ENCODE data around the gene SUPT16H.
"Not testable (repeated sequence)": the region's sequence is repeated elsewhere in the genome, so short reads cannot be mapped to it uniquely, and the experiment has no call there.

Gene SUPT16H

GRCh38 chr14:21383848-21384493 lies at the start of gene SUPT16H:
SUPT16H (minus strand) TSS chr14:21384019; CDS start chr14:21383927, 92 bp downstream.
- DNase-seq (ENCODE audit: low read depth in 2 of 2) = peak; percentile 93 to 94

GRCh38 chr14:21431126-21431525 lies 47.3 kb upstream of the SUPT16H start:
- no peak for DNase-seq (ENCODE audit: low read depth in 2 of 2)

GRCh38 chr14:21428930-21429329 lies 45.1 kb upstream of the SUPT16H start:
- no peak for DNase-seq (ENCODE audit: low read depth in 2 of 2)

GRCh38 chr14:21426692-21427091 lies 42.9 kb upstream of the SUPT16H start:
- DNase-seq (ENCODE audit: low read depth in 2 of 2) = no peak

- no peak for DNase-seq (ENCODE audit: low read depth in 2 of 2)
These were observed 35.7 kb upstream of the SUPT16H start for GRCh38 chr14:21419528-21419927.

GRCh38 chr14:21415329-21415728 lies 31.5 kb upstream of the SUPT16H start:
- no peak for DNase-seq (ENCODE audit: low read depth in 2 of 2)

GRCh38 chr14:21414137-21414631 lies 30.4 kb upstream of the SUPT16H start:
- DNase-seq (ENCODE audit: low read depth in 2 of 2) = no peak

GRCh38 chr14:21408147-21408546 lies 24.3 kb upstream of the SUPT16H start:
- DNase-seq (ENCODE audit: low read depth in 2 of 2) = no peak

GRCh38 chr14:21406213-21406612 lies 22.4 kb upstream of the SUPT16H start:
- no peak for DNase-seq (ENCODE audit: low read depth in 2 of 2)

- DNase-seq (ENCODE audit: low read depth in 2 of 2) = no peak
These were observed 21.3 kb upstream of the SUPT16H start for GRCh38 chr14:21405097-21405496.

- DNase-seq (ENCODE audit: low read depth in 2 of 2) = no peak
These were observed 15.6 kb upstream of the SUPT16H start for GRCh38 chr14:21399311-21399870.

GRCh38 chr14:21398901-21399300 lies 15.1 kb upstream of the SUPT16H start:
- no peak for DNase-seq (ENCODE audit: low read depth in 2 of 2)

GRCh38 chr14:21395450-21395849 lies 11.6 kb upstream of the SUPT16H start:
- DNase-seq (ENCODE audit: low read depth in 2 of 2) = no peak

GRCh38 chr14:21385188-21385904 lies 1.5 kb upstream of the SUPT16H start:
- DNase-seq (ENCODE audit: low read depth in 2 of 2) = no peak

GRCh38 chr14:21384494-21384851 lies 654 bp upstream of the SUPT16H start:
- no peak for DNase-seq (ENCODE audit: low read depth in 2 of 2)

GRCh38 chr14:21382886-21383847 lies 652 bp downstream of the SUPT16H start:
- DNase-seq (ENCODE audit: low read depth in 2 of 2) = peak; percentile 35 to 36

GRCh38 chr14:21382095-21382494 lies 1.7 kb downstream of the SUPT16H start:
- DNase-seq (ENCODE audit: low read depth in 2 of 2) = no peak

GRCh38 chr14:21379338-21379737 lies 4.5 kb downstream of the SUPT16H start:
- no peak for DNase-seq (ENCODE audit: low read depth in 2 of 2)

- DNase-seq (ENCODE audit: low read depth in 2 of 2) = no peak
These were observed 9.8 kb downstream of the SUPT16H start for GRCh38 chr14:21373980-21374379.

GRCh38 chr14:21372814-21373213 lies 11.0 kb downstream of the SUPT16H start:
- DNase-seq (ENCODE audit: low read depth in 2 of 2) = not testable (repeated sequence)

GRCh38 chr14:21369949-21370679 lies 13.7 kb downstream of the SUPT16H start:
- DNase-seq (ENCODE audit: low read depth in 2 of 2) = no peak
